Retinal pigment epithelial cell (primary cell): ENCODE results near the gene RSPH6A.
A peak's percentile ranks its signal among the peaks of the same experiment; 100 is the strongest.
"Not testable (repeated sequence)": the region's sequence is repeated elsewhere in the genome, so short reads cannot be mapped to it uniquely, and the experiment has no call there.

Experiments used
- DNase-seq: peaks from one replicate; pipeline ENCODE4 v3.0.0-alpha.2; 2010; ENCODE audit warnings: low read depth
- H3K4me3 ChIP-seq: 2 replicates; pipeline ENCODE4 v1.5.1; 2011; ENCODE audit warnings: mild to moderate bottlenecking, low read length, control low read depth, moderate library complexity
- CTCF ChIP-seq: conservative IDR thresholded peaks from 2 replicates; pipeline ENCODE4 v1.5.1; 2011; ENCODE audit warnings: low read depth, low read length, control low read depth, inconsistent platforms

RSPH6A gene

DNA sequence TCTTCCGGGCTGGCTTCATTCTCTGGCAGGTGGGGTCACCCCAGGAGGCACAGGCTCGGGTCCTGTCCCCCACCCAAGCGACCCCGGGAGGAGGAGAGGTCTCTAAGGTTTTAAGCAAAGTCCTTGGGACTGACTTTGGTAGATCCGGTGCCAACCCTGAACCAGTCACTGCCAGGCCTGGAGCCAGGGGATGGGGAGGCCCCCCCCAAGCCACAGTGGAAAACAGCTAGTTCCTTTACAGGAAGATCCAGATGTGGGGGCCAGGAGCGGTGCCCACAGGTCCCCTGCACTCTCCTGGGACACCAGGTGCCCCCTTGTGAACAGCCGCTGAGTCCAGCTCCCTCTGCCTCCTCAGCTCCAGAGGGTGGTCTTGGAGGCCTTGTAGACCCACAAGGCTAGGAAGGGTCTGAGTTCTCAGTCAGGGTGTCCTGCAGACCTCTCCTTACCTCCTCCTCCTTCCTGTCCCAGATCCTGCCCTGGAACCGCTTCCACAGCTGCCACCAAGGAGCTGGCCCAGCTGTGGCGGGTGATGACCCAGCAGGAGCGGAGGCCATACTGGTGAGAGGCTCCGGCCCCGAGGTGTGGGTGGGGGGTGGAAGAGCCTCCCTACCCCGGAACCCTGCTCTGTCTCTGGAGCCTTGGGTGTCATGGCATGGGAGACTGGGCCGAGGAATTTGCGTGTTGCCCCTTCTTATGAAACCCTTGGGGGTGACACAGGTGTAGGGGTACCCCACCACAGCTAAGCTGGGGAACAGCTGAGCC, 52.1 kb downstream of the RSPH6A start:
- no peak for DNase-seq
- TF ChIP-seq CTCF: no peak
- H3K4me3 ChIP-seq: no peak overlapping the region

DNA sequence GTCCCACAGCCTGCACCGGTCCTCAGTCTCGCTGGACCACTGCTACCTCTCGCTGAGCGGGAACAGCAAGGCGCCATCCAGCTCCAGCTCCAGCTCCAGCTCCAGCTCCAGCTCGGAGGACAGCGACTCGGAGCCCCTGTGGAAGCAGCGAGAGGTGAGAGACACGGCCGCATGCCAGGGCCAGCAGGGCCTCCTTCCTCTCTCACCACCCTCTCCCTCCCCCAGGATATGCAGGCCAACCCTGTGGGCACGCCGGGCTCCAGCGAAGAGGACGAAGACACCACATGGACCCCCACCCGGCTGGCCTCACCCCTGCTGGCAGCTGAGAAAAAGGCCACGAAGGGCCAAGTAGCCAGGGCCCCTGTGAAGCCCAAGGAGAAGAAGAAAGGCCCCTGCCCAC, 53.4 kb downstream of the RSPH6A start:
- no peak overlapping the region for H3K4me3 ChIP-seq
- no peak for DNase-seq
- TF ChIP-seq CTCF: no peak

- TF ChIP-seq CTCF: no peak
- H3K4me3 ChIP-seq: no peak overlapping the region
- no peak for DNase-seq
These were observed 56.2 kb downstream of the RSPH6A start for GRCh38 chr19:45758921-45759320.

DNA sequence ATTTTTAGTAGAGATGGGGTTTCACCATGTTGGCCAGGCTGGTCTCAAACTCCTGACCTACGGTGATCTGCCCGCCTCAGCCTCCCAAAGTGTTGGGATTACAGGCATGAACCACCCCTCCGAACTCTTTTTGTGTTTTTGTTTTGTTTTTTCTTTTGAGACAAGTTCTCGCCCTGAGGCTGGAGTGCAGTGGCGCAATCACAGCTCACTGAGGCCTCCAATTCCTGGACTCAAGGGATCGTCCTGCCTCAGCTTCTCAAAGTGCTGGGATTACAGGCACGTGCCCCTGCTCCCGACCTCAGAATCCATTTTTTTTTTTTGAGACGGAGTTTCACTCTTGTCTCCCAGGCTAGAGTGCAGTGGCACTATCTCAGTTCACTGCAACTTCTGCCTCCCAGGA, 57.4 kb downstream of the RSPH6A start:
- DNase-seq: no peak
- no peak overlapping the region for H3K4me3 ChIP-seq
- TF ChIP-seq CTCF: no peak

DNA sequence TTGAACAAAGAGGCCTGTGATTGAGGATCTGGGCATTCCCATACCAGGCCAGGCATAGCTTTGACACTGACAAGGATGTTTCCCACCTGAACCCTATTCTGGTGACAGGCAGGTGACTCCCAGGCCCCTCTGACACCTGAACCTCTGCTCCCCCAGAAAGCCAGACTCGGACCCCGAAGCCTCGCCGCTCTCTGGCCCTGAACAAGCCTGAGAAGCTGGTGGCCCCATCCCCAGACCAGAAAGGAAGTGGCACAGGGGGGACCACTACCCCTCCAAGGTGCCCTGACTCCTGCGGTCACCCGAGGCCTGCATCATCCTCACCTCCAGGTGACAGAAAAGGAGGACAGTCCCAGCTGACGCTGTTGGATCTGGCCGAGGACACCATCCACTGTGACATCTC, 60.8 kb downstream of the RSPH6A start:
- DNase-seq: no peak
- H3K4me3 ChIP-seq: no peak overlapping the region
- no peak for TF ChIP-seq CTCF

GRCh38 chr19:45753548-45753947, 61.6 kb downstream of the RSPH6A start:
- DNase-seq: no peak
- TF ChIP-seq CTCF: peak; percentile 30
- H3K4me3 ChIP-seq: no peak overlapping the region

DNA sequence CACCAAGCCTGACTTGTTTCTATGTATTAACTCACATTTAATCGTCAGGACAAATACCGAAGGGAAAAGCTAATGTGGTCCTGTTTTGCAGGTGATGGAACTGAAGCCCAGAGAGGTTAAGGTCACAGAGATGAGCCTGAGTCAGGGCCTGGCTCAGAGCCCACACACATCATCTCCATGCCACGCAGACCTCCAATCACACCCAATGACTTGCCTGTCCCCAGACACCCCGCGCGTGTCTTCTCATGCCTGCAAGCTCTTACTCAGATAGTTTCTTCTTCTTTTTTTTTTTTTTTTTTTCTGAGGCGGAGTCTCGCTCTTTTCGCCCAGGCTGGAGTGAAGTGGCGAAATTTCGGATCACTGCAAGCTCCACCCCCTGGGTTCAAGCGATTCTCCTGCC, 62.5 kb downstream of the RSPH6A start:
- no peak for TF ChIP-seq CTCF
- no peak overlapping the region for H3K4me3 ChIP-seq
- DNase-seq: no peak

DNA sequence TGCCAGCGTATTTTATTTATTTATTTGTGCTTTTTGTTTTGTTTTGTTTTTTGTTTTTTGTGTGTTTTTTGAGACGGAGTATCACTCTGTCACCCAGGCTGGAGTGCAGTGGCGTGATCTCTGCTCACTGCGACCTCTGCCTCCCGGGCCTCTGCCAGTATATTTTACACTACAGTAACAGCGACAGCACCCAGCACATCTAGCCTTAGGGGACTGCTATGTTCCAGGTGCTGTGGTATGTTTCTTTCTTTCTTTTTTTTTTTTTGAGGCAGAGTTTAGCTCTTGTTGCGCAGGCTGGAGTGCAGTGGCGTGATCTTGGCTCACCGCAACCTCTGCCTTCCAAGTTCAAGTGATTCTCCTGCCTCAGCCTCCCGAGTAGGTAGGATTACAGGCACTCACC, 63.6 kb downstream of the RSPH6A start:
- not testable (repeated sequence) for DNase-seq, H3K4me3 ChIP-seq
